Activated T-helper 17 cell treated with anti-CD3 and anti-CD28 coated beads, Interleukin-2, amount 50 U/mL, for 72 hours (primary cell): ENCODE results near the gene KRTAP5-9. TPM values are rescaled to one million over a fixed set of nuclear protein-coding genes. Genes with fewer than 3 reads are reported as not detected.
"Not testable (repeated sequence)": the region's sequence is repeated elsewhere in the genome, so short reads cannot be mapped to it uniquely, and the experiment has no call there.

Experiments
- ATAC-seq: fragments of 150-1000 bp; cut with Tn5 transposase; replicated peaks from 2 replicates; pipeline ENCODE4 v1.10.0; 2021; ENCODE audit warnings: mild to moderate bottlenecking, moderate library complexity
- H3K27ac Mint-ChIP-seq: one replicate; pipeline ENCODE4 v1.8.0; 2022; ENCODE audit warnings: mixed read lengths
- H3K27me3 Mint-ChIP-seq: one replicate; pipeline ENCODE4 v1.8.0; 2022; ENCODE audit warnings: mixed read lengths
- H3K36me3 Mint-ChIP-seq: one replicate; pipeline ENCODE4 v1.8.0; 2022; ENCODE audit warnings: low read depth, mild to moderate bottlenecking, mixed read lengths
- H3K4me1 Mint-ChIP-seq: one replicate; pipeline ENCODE4 v1.8.0; 2022; ENCODE audit warnings: mixed read lengths
- H3K4me3 Mint-ChIP-seq: one replicate; pipeline ENCODE4 v1.8.0; 2022; ENCODE audit warnings: mild to moderate bottlenecking, mixed read lengths
- H3K9me3 Mint-ChIP-seq: one replicate; pipeline ENCODE4 v1.8.0; 2022; ENCODE audit warnings: mixed read lengths
- total RNA-seq, 2 donors: library from RNA; stranded (reverse); gene quantifications; one replicate each; pipeline ENCODE4 v1.2.3, GENCODE V29; 2022

KRTAP5-9 gene
- total RNA-seq, 2 donors from 2014 or later: 0.22 TPM; not detected in 1

- H3K4me1 Mint-ChIP-seq: no peaks in the 10 kb centered on the region
- no peak overlapping the region for H3K4me3 Mint-ChIP-seq
- no peaks in the 10 kb centered on the region for H3K9me3 Mint-ChIP-seq
- ATAC-seq: no peak
- H3K27me3 Mint-ChIP-seq: peaks cover 13% of the 10 kb centered on the region
- H3K27ac Mint-ChIP-seq: no peak overlapping the region
- H3K36me3 Mint-ChIP-seq: no peaks in the 10 kb centered on the region
These were observed 22.2 kb upstream of the KRTAP5-9 start for GRCh38 chr11:71525938-71526495.

GRCh38 chr11:71526796-71527575 lies 21.2 kb upstream of the KRTAP5-9 start, which contains the start of gene KRTAP5-7:
KRTAP5-7 (plus strand) TSS chr11:71527267; CDS start chr11:71527301, 34 bp downstream.
- not testable (repeated sequence) for H3K4me3 Mint-ChIP-seq, H3K27ac Mint-ChIP-seq, ATAC-seq, H3K36me3 Mint-ChIP-seq, H3K4me1 Mint-ChIP-seq, H3K9me3 Mint-ChIP-seq
- peaks cover 13% of the 10 kb centered on the region for H3K27me3 Mint-ChIP-seq

- Mint-ChIP-seq H3K9me3 (no peaks in the 10 kb centered on the region), H3K27me3 (peaks cover 13% of the 10 kb centered on the region), H3K27ac (no peak overlapping the region), H3K4me1 (no peaks in the 10 kb centered on the region), H3K36me3 (no peaks in the 10 kb centered on the region), H3K4me3 (no peak overlapping the region)
- ATAC-seq: no peak
These were observed 20.5 kb upstream of the KRTAP5-9 start for GRCh38 chr11:71527576-71528210.

- no peaks in the 10 kb centered on the region for H3K36me3 Mint-ChIP-seq
- peak; percentile 53 for ATAC-seq
- H3K9me3 Mint-ChIP-seq: no peaks in the 10 kb centered on the region
- H3K4me3 Mint-ChIP-seq: no peak overlapping the region
- H3K4me1 Mint-ChIP-seq: no peaks in the 10 kb centered on the region
- H3K27me3 Mint-ChIP-seq: peaks cover 10% of the 10 kb centered on the region
- no peak overlapping the region for H3K27ac Mint-ChIP-seq
These were observed 17.6 kb upstream of the KRTAP5-9 start for GRCh38 chr11:71530602-71531001.

- peaks cover 8% of the 10 kb centered on the region for H3K27me3 Mint-ChIP-seq
- H3K27ac Mint-ChIP-seq: no peak overlapping the region
- H3K4me1 Mint-ChIP-seq: no peaks in the 10 kb centered on the region
- no peak for ATAC-seq
- no peaks in the 10 kb centered on the region for H3K9me3 Mint-ChIP-seq
- no peak overlapping the region for H3K4me3 Mint-ChIP-seq
- no peaks in the 10 kb centered on the region for H3K36me3 Mint-ChIP-seq
These were observed 16.1 kb upstream of the KRTAP5-9 start for GRCh38 chr11:71532036-71532610.

GRCh38 chr11:71534711-71535608 lies 13.3 kb upstream of the KRTAP5-9 start:
- H3K4me1 Mint-ChIP-seq, H3K9me3 Mint-ChIP-seq, H3K36me3 Mint-ChIP-seq, ATAC-seq, H3K4me3 Mint-ChIP-seq, H3K27ac Mint-ChIP-seq: not testable (repeated sequence)
- peaks cover 17% of the 10 kb centered on the region for H3K27me3 Mint-ChIP-seq

- Mint-ChIP-seq H3K27ac (no peak overlapping the region), H3K4me3 (no peak overlapping the region), H3K4me1 (no peaks in the 10 kb centered on the region), H3K27me3 (peaks cover 19% of the 10 kb centered on the region), H3K9me3 (no peaks in the 10 kb centered on the region), H3K36me3 (no peaks in the 10 kb centered on the region)
- no peak for ATAC-seq
These were observed 12.4 kb upstream of the KRTAP5-9 start for GRCh38 chr11:71535825-71536224.

- Mint-ChIP-seq H3K27ac (no peak overlapping the region), H3K4me3 (no peak overlapping the region), H3K9me3 (peaks cover 5% of the 10 kb centered on the region), H3K27me3 (peaks cover 32% of the 10 kb centered on the region), H3K4me1 (peaks cover 5% of the 10 kb centered on the region), H3K36me3 (no peaks in the 10 kb centered on the region)
- ATAC-seq: no peak
These were observed 10.7 kb upstream of the KRTAP5-9 start for GRCh38 chr11:71537537-71537936.

GRCh38 chr11:71537977-71538665 lies 10.1 kb upstream of the KRTAP5-9 start, which contains the start of gene KRTAP5-8:
KRTAP5-8 (plus strand) TSS chr11:71538025; CDS start chr11:71538056, 31 bp downstream.
- H3K4me1 Mint-ChIP-seq, H3K36me3 Mint-ChIP-seq, H3K9me3 Mint-ChIP-seq, ATAC-seq, H3K27ac Mint-ChIP-seq, H3K4me3 Mint-ChIP-seq: not testable (repeated sequence)
- H3K27me3 Mint-ChIP-seq: peaks cover 35% of the 10 kb centered on the region

GRCh38 chr11:71538666-71538990 lies 9.6 kb upstream of the KRTAP5-9 start:
- peaks cover 13% of the 10 kb centered on the region for H3K4me1 Mint-ChIP-seq
- H3K36me3 Mint-ChIP-seq: no peaks in the 10 kb centered on the region
- H3K4me3 Mint-ChIP-seq: no peak overlapping the region
- no peak for ATAC-seq
- H3K9me3 Mint-ChIP-seq: peaks cover 5% of the 10 kb centered on the region
- H3K27ac Mint-ChIP-seq: no peak overlapping the region
- H3K27me3 Mint-ChIP-seq: peaks cover 36% of the 10 kb centered on the region

GRCh38 chr11:71539017-71539416 lies 9.2 kb upstream of the KRTAP5-9 start:
- Mint-ChIP-seq H3K9me3 (peaks cover 5% of the 10 kb centered on the region), H3K36me3 (no peaks in the 10 kb centered on the region), H3K4me1 (peaks cover 15% of the 10 kb centered on the region), H3K4me3 (no peak overlapping the region), H3K27ac (no peak overlapping the region), H3K27me3 (peaks cover 36% of the 10 kb centered on the region)
- no peak for ATAC-seq

GRCh38 chr11:71539971-71540370 lies 8.2 kb upstream of the KRTAP5-9 start:
- H3K27me3 Mint-ChIP-seq: peaks cover 43% of the 10 kb centered on the region

GRCh38 chr11:71540521-71541304 lies 7.5 kb upstream of the KRTAP5-9 start:
- H3K27ac Mint-ChIP-seq: peak overlapping the region; percentile 2
- peaks cover 18% of the 10 kb centered on the region for H3K4me1 Mint-ChIP-seq
- not testable (repeated sequence) for H3K9me3 Mint-ChIP-seq, H3K36me3 Mint-ChIP-seq, H3K4me3 Mint-ChIP-seq
- peaks cover 46% of the 10 kb centered on the region for H3K27me3 Mint-ChIP-seq
- ATAC-seq: peak; percentile 74

More at GRCh38 chr11:71539971-71540370, 8.2 kb upstream of the KRTAP5-9 start:
- peaks cover 18% of the 10 kb centered on the region for H3K4me1 Mint-ChIP-seq
- not testable (repeated sequence) for H3K4me3 Mint-ChIP-seq, H3K27ac Mint-ChIP-seq, H3K9me3 Mint-ChIP-seq, H3K36me3 Mint-ChIP-seq
- peak; percentile 44 for ATAC-seq
